OCI-LY1 (cell line): Measurements from ENCODE around the gene SLC40A1.

Source experiments
- H2AFZ ChIP-seq: fragments of 200-600 bp; sonication (generic), shearing (Covaris generic); 2 replicates; pipeline ENCODE4 v1.6.0; 2014; ENCODE audit warnings: antibody characterized with exemption, mild to moderate bottlenecking, low read length
- H3F3A ChIP-seq: fragments of 200-600 bp; sonication (generic), shearing (Covaris generic); 2 replicates; pipeline ENCODE4 v1.6.0; 2014; ENCODE audit warnings: mild to moderate bottlenecking, antibody characterized with exemption, low read length, moderate library complexity; ENCODE audit not compliant: insufficient read depth
- H3K27ac ChIP-seq: fragments of 200-600 bp; sonication (generic); 2 replicates; pipeline ENCODE4 v1.5.1; 2014; ENCODE audit warnings: low read length, mixed run types, mild to moderate bottlenecking, low read depth; ENCODE audit not compliant: poor library complexity, severe bottlenecking
- H3K27me3 ChIP-seq: fragments of 200-600 bp; sonication (generic); 2 replicates; pipeline ENCODE4 v1.6.0; 2014; ENCODE audit warnings: antibody characterized with exemption, mild to moderate bottlenecking, low read length, moderate library complexity; ENCODE audit not compliant: insufficient read depth
- H3K36me3 ChIP-seq: fragments of 200-600 bp; sonication (generic); 2 replicates; pipeline ENCODE4 v1.6.1; 2014; ENCODE audit warnings: mild to moderate bottlenecking, antibody characterized with exemption, low read length, moderate library complexity, mixed read lengths; ENCODE audit not compliant: insufficient read depth
- H3K4me1 ChIP-seq: fragments of 200-600 bp; sonication (generic); 2 replicates; pipeline ENCODE4 v1.5.1; 2014; ENCODE audit warnings: mild to moderate bottlenecking, low read length, moderate library complexity; ENCODE audit not compliant: insufficient read depth, severe bottlenecking
- H3K4me2 ChIP-seq: fragments of 200-600 bp; sonication (generic), shearing (Covaris generic); 2 replicates; pipeline ENCODE4 v1.6.1; 2014; ENCODE audit warnings: low read length
- H3K4me3 ChIP-seq: fragments of 200-600 bp; sonication (generic); 2 replicates; pipeline ENCODE4 v1.5.1; 2014; ENCODE audit warnings: low read length, low read depth, mild to moderate bottlenecking, mixed read lengths; ENCODE audit not compliant: poor library complexity, severe bottlenecking
- H3K79me2 ChIP-seq: fragments of 200-600 bp; shearing (Covaris generic); 2 replicates; pipeline ENCODE4 v1.6.1; 2016; ENCODE audit warnings: mixed run types, low read length, mixed read lengths; ENCODE audit not compliant: insufficient read depth
- H3K9ac ChIP-seq: fragments of 200-600 bp; sonication (generic), shearing (Covaris generic); 2 replicates; pipeline ENCODE4 v1.6.1; 2014; ENCODE audit warnings: mild to moderate bottlenecking, low read length, mixed read lengths
- H3K9me2 ChIP-seq: fragments of 200-600 bp; sonication (generic), shearing (Covaris generic); 2 replicates; pipeline ENCODE4 v1.6.1; 2014; ENCODE audit warnings: low read depth, mild to moderate bottlenecking, low read length, mixed read lengths
- H3K9me3 ChIP-seq: fragments of 200-600 bp; shearing (Covaris generic); 2 replicates; pipeline ENCODE4 v1.6.1; 2014; ENCODE audit warnings: low read length, mixed read lengths
- H4K20me1 ChIP-seq: fragments of 200-600 bp; sonication (generic), shearing (Covaris generic); 2 replicates; pipeline ENCODE4 v1.6.0; 2016; ENCODE audit warnings: mild to moderate bottlenecking, low read length; ENCODE audit not compliant: insufficient read depth
- CTCF ChIP-seq: fragments of 200-600 bp; sonication (generic), shearing (Covaris generic); IDR thresholded peaks from 2 replicates; pipeline ENCODE4 v1.5.1; 2017; ENCODE audit warnings: mild to moderate bottlenecking, antibody characterized with exemption, low read length, moderate library complexity, mixed read lengths
- EZH2 ChIP-seq: fragments of 200-600 bp; sonication (generic), shearing (Covaris generic); IDR thresholded peaks from 2 replicates; pipeline ENCODE4 v1.8.0; 2017; ENCODE audit warnings: borderline replicate concordance, mixed run types, mild to moderate bottlenecking, antibody characterized with exemption, low read length, moderate library complexity, mixed read lengths

Gene SLC40A1

GRCh38 chr2:189594305-189594704, 13.7 kb upstream of the SLC40A1 start:
- H2AFZ ChIP-seq = no peak overlapping the region
- H3K27me3 ChIP-seq = no peaks in the 10 kb centered on the region
- H3K9me3 ChIP-seq = no peaks in the 10 kb centered on the region
- TF ChIP-seq CTCF (no peak), EZH2 (no peak)
- H3K4me3 ChIP-seq = no peak overlapping the region
- no peak overlapping the region for H3K4me2 ChIP-seq
- no peak overlapping the region for H3K27ac ChIP-seq
- H3K36me3 ChIP-seq = no peaks in the 10 kb centered on the region
- H3K4me1 ChIP-seq = no peaks in the 10 kb centered on the region
- H3K79me2 ChIP-seq = no peaks in the 10 kb centered on the region
- no peaks in the 10 kb centered on the region for H3F3A ChIP-seq
- no peak overlapping the region for H3K9ac ChIP-seq
- no peaks in the 10 kb centered on the region for H3K9me2 ChIP-seq
- H4K20me1 ChIP-seq = no peaks in the 10 kb centered on the region

DNA sequence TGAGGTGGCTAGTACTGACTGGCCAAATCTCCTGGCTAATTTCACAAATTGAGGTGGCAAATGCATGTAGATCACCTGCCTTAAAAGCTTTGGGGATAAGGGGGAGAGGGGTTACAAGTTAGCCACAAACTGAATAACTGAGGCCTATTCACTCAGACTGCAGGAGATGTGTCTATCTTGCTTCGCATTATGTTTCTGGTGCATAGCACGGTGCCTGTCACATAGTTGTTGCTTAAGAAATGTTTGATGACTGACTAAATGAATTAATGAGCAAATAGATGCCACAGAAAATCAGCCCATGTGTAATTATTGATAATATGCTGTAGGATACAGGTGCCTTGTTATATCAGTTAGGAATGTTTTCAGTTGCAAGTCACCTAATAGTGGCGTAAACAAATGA, 12.5 kb upstream of the SLC40A1 start:
- Histone ChIP-seq H3F3A (no peaks in the 10 kb centered on the region), H4K20me1 (no peaks in the 10 kb centered on the region), H3K4me3 (no peak overlapping the region), H3K27ac (no peak overlapping the region), H3K27me3 (no peaks in the 10 kb centered on the region), H3K4me2 (no peak overlapping the region), H3K9me3 (no peaks in the 10 kb centered on the region), H3K9ac (no peak overlapping the region), H3K79me2 (no peaks in the 10 kb centered on the region), H3K36me3 (no peaks in the 10 kb centered on the region), H3K4me1 (no peaks in the 10 kb centered on the region), H3K9me2 (no peaks in the 10 kb centered on the region), H2AFZ (no peak overlapping the region)
- TF ChIP-seq EZH2 (no peak), CTCF (no peak)

DNA sequence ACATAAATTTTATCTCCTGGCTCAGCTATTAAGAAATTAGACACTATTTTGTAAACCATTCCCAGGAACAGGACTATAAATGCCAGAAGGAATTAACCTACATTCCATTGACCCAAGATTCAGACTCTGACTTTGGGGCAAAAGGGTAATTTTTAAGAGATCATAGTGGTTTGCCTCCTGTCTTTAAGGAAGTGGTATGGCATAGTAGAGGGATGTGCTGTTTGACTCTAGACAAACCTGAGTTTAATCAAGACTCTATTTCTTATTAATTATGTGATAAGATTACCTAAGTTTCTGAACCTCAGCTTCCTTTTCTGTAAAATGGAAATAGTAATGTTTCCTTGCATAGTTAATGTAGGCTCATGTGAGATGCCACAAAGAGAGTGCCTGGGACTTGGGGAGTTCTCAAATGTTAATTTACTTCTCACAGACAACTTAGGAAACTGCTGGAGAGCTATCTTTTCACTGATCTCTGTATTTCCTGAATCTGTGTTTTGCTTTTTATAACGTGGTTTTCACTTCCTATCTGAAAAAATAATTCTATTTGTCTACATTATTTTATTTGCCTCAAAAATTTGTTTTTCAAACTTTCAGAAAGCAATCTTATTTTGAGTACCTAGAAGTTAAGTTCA, 11.9 kb upstream of the SLC40A1 start:
- no peaks in the 10 kb centered on the region for H3K4me1 ChIP-seq
- H3K27me3 ChIP-seq = no peaks in the 10 kb centered on the region
- no peaks in the 10 kb centered on the region for H3K9me2 ChIP-seq
- no peaks in the 10 kb centered on the region for H3F3A ChIP-seq
- no peaks in the 10 kb centered on the region for H3K79me2 ChIP-seq
- H2AFZ ChIP-seq = no peak overlapping the region
- no peak overlapping the region for H3K4me2 ChIP-seq
- H4K20me1 ChIP-seq = no peaks in the 10 kb centered on the region
- no peak overlapping the region for H3K9ac ChIP-seq
- no peak overlapping the region for H3K4me3 ChIP-seq
- H3K36me3 ChIP-seq = no peaks in the 10 kb centered on the region
- TF ChIP-seq EZH2 = no peak
- no peak for TF ChIP-seq CTCF
- no peaks in the 10 kb centered on the region for H3K9me3 ChIP-seq
- no peak overlapping the region for H3K27ac ChIP-seq
